OCI-LY3 (cell line): ENCODE results near the gene FGF3.

Source experiments
- EZH2phosphoT487 ChIP-seq: fragments of 200-600 bp; shearing (Covaris generic); IDR thresholded peaks from 2 replicates; pipeline ENCODE4 v1.6.1; 2018; ENCODE audit warnings: antibody characterized with exemption, mixed run types, low read depth
- TF ChIP-seq, protein P1 (sequence below): fragments of 200-600, 300-600 bp; sonication (generic); IDR thresholded peaks from 2 replicates; pipeline ENCODE4 v1.5.1; 2014; ENCODE audit warnings: antibody characterized with exemption, low read length, low read depth

DNA sequence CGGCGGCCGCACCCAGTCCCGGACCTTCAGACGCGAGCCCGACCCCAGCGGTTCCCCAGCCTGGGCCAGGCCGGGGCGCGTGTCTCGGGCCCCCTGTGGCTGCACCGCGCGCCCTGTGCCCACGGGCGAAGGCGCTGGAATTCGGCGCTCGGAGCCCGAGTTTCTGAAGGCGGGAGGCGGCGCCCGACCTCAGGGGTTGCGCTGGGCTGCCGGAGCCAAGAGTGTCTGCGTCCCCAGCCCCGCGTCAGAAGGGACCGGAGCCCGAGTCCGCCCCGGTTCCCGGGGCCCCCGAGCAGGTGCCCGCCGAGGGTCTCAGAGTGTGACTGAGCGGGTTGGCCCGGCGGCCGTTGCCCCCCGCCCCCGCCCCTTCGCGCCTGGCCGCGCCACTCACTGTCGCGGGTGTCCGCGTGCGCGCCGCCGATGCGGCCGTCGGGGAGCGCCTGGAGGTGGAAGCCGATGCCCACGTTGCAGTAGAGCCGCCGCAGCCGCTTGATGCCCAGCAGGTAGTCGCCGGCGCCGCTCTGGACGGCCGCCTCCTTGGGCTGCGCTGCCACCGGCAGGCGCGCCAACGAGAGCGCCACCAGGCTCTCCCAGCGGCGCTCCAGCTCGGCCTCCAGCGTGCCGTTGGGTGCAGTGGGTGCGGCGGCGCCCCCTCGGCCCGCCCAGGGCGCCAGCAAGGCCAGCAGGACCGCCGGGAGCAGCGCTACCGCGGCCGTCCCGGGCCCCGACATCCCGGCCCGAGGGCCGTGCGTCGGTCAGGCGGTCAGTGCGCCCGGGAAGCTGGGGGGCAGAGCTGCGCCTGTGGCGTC, 44.7 kb downstream of the FGF3 start:
- TF ChIP-seq, protein P1, sequence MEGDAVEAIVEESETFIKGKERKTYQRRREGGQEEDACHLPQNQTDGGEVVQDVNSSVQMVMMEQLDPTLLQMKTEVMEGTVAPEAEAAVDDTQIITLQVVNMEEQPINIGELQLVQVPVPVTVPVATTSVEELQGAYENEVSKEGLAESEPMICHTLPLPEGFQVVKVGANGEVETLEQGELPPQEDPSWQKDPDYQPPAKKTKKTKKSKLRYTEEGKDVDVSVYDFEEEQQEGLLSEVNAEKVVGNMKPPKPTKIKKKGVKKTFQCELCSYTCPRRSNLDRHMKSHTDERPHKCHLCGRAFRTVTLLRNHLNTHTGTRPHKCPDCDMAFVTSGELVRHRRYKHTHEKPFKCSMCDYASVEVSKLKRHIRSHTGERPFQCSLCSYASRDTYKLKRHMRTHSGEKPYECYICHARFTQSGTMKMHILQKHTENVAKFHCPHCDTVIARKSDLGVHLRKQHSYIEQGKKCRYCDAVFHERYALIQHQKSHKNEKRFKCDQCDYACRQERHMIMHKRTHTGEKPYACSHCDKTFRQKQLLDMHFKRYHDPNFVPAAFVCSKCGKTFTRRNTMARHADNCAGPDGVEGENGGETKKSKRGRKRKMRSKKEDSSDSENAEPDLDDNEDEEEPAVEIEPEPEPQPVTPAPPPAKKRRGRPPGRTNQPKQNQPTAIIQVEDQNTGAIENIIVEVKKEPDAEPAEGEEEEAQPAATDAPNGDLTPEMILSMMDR: no peak
- TF ChIP-seq EZH2phosphoT487: no peak
